OCI-LY1 (cell line): ENCODE data around the gene WIPF1.

Experiments
- EZH2 ChIP-seq: fragments of 200-600 bp; sonication (generic), shearing (Covaris generic); IDR thresholded peaks from 2 replicates; pipeline ENCODE4 v1.8.0; 2017; ENCODE audit warnings: borderline replicate concordance, mixed run types, mild to moderate bottlenecking, antibody characterized with exemption, low read length, moderate library complexity, mixed read lengths
- TF ChIP-seq, protein P1 (sequence below): fragments of 200-600 bp; sonication (generic), shearing (Covaris generic); IDR thresholded peaks from 2 replicates; pipeline ENCODE4 v1.5.1; 2017; ENCODE audit warnings: mild to moderate bottlenecking, antibody characterized with exemption, low read length, moderate library complexity, mixed read lengths

DNA sequence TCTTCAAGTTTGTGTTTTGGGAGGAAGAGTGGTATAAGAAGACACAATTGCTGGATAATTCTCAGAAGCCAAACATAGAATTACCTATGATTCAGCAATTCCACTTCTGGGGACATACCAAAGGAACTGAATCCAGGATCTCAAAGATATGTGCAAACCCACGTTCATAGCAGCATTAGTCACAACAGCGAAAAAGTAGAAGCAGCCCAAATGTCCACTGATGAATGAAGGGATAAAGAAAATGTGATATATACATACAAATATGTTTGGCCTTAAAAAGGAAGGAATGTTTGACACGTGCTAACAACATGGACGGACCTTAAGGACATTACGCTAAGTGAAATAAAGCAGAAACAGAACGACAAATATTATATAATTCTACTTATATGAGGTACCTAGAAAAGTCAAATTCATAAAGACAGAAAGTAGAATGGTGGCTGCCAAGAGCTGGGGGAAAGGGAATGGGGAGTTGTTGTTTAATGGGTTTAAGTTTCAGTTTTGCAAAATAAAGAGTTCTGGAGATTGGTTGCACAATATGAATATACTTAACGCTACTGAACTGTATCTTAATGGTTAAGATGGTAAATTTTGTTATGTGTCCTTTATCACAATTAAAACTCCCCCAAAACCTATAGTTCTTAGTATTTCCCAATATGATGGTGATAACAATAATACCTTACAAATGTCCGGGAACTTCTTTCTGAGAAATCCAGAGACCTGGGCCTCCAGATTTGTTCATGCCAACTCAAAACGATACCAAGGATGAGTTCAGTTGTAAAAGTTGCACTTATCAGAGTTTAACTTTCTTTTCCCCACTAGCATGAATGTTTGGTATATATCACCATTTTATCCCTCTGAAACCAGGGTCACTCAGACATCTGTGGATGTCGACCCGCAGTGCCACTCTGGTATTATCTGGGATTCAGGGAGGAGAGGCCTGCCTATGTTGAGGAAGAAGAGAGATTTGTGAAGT is 33.7 kb upstream of the WIPF1 start:
- TF ChIP-seq, protein P1, sequence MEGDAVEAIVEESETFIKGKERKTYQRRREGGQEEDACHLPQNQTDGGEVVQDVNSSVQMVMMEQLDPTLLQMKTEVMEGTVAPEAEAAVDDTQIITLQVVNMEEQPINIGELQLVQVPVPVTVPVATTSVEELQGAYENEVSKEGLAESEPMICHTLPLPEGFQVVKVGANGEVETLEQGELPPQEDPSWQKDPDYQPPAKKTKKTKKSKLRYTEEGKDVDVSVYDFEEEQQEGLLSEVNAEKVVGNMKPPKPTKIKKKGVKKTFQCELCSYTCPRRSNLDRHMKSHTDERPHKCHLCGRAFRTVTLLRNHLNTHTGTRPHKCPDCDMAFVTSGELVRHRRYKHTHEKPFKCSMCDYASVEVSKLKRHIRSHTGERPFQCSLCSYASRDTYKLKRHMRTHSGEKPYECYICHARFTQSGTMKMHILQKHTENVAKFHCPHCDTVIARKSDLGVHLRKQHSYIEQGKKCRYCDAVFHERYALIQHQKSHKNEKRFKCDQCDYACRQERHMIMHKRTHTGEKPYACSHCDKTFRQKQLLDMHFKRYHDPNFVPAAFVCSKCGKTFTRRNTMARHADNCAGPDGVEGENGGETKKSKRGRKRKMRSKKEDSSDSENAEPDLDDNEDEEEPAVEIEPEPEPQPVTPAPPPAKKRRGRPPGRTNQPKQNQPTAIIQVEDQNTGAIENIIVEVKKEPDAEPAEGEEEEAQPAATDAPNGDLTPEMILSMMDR, result no peak
- no peak for TF ChIP-seq EZH2
